HG03280 (cell line): ENCODE measurements around the gene SYS1.

Experiments
- ATAC-seq: cut with Tn5 transposase; IDR thresholded peaks from one replicate; pipeline ENCODE4 v1.9.1; 2021; ENCODE audit warnings: mild to moderate bottlenecking, moderate library complexity; ENCODE audit not compliant: unreplicated experiment

Gene SYS1

DNA sequence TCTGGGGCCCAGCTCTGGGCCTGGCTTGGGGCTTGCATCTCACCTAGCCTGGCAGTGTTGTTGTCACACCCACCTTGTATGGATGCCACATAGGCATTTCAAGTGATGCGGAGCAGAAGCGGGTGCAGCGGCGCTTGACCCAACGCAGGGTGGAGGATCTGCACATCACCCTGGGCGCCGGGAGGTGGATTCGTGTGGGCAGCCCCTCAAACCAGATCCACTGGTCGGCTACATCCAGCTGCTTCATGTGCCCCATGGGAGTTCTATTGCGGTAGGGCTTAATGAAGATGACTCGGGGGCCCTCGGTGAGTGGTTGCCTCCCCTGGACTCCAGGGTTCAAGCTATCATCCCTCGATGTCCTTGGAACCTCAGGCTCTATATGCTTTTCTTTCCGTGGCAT is 12.0 kb downstream of the SYS1 start:
- ATAC-seq = no peak

DNA sequence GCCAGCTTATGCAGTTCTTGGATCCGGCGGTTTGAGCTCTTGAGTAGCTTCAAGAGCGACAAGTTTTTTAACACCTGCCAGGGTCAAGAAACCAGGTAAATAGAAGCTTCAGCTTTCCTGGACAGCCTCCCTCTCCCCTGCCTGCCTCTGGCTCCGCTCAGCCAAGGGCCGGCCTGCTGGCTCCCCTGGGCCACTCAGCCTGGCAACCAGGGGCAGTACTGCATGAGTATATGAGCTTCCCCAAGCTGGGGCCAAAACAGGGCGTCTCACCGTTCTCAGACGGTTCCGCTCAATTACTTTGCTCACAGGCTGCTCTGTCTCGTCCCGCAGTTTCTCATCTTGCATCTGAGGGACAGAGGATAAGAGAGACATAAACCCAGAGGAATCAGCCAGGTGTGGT is 14.3 kb downstream of the SYS1 start:
- no peak for ATAC-seq

DNA sequence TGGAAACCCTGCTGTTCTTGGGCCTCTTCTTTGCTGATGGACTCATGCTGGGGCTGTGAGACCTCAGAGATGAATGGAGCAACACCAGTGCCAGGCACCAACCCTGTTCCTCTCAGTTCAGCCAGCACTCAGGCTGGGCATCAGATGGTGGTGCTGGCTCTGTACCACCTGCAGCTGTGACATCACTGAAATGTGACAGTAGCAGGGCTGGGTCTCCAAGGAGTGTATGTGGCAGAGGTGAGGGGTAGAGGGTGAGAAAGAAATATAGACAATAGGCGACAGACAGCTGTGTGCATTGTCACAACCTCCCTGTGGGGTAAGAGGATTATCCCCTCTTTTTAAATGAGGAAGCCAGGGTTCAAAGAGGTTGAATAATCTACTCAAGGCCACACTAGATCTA is 15.2 kb downstream of the SYS1 start, which contains the start of gene TP53TG5:
TP53TG5 (minus strand) TSS at position 135 of the 400 bp plus-strand sequence; CDS start at position 46, 89 bp downstream.
- no peak for ATAC-seq

DNA sequence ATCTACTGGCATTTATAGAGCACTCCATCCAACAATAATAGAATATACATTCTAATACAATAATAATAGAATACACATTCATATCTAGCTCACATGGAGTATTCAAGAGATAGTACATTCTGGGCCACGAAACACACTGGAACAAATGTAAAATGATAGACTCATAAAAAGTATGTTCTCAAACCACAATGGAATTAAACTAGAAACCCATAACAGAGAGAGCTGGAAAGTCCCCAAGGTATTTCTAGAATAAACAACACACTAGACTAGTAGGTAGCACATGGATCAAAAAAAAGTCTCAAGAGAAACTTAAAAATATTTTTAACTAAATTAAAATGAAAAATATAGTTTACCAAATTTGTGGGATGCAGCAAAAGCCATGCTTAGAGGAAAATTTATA is 24.3 kb downstream of the SYS1 start:
- ATAC-seq = no peak

DNA sequence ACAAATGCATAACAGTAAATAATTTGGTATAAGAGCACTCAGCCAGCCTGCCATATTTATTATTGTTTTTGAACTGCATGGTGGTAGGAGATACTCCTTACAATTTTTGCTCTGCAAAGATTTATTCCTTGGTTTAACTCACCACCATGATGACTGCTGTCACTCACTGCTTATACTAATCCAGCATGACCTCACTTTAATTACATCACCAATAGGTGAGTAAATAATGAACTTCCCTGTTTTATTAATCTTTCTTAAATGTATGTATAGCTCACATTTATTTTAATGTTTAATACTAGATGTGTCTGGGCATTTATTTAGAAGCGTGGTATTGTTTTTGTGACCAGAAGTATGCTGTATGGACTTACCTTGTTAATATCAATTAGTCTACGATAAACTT is 28.0 kb downstream of the SYS1 start:
- no peak for ATAC-seq

DNA sequence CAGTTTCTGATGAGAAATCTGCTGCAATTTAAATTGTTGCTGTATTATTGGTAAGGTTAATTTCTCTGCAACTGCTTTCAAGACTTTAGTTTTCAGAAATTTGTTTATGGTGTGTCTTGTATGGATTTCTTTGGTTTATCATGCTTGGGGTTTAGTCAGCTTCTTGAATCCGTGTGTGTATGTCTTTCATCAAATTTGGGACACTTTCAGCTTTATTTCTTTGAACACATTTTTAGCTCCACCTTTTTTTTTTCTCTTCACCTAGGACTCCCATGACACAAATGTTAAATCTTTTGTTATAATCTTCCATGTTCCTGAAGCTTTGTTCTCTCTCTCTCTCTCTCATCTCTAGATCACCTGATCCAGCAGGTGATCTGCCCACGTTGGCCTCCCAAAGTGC is 28.6 kb downstream of the SYS1 start:
- no peak for ATAC-seq

DNA sequence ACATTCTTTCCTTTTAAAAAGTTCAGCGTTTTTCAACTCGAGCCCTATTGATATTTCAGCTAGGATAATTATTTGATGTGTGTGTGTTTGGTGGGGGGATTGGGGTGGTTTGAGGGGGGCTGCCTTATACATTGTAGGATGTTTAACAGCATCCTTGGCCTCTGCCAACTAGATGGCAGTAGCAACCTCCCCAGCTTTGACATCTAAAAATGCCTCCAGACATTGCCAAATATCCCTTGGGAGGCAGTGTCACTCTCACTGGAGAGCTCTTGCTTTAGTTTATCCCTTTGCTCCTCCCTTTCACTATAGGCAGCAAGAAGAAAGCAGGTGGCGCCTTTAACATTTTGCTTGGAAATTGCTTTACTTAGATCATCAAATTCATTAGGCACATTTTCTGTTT is 29.8 kb downstream of the SYS1 start:
- no peak for ATAC-seq

DNA sequence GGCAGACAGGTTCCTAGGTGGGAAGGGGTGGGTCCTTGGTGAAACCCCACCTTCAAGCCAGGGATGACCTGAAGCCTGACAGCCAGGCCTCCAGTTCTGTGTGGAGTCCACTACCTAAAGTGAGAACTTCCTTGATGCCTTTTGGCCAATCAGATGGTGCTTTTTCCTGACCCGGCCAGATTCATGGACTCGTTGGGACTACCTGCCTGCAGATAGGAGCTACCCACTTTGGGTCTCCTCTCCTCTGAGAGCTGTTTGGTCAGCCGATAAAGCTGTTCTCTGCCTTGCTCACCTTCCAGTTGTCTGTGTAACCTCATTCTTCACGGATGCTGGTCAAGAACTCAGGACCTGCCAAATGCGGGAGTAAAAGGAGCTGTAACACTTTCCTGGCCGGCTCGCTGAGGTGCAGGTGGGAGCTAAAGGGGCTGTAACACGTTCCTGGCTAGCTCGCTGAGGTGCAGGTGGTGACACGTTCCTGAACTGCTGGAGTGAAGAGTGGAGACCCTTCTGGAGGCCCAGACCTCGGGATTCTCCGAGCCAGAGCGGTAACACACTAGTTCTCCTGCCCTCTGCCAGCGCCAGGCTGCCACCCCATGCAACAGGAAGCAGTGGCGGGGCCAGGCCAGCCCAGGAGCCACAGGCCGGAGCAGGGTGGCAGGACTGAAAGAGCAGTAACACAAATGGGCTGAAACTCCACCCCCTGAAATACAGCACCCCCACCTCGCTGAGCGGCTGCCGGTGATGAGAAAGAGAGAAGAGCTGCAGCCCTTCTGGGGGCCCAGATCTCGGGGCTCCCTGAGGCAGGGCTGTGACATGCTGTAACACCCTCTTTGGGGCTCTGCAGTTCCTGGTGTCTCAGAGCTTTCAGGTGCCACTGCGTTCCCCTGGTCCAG is 31.5 kb downstream of the SYS1 start:
- no peak for ATAC-seq

DNA sequence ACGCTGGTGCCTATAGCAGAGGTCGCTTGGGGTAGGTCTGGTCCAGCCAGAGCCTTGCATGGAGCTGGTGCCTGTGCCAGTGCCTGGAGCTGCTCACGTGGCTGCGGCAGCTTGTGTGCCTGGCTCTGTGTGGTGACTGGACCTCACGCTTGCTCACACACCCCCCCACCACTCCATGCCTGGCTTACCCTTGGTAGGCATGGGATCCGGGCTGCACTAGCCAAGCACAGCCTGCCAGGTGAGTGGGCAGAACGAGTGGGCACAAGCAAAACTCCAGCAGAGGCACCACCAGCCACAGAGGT is 32.1 kb downstream of the SYS1 start:
- ATAC-seq = no peak

DNA sequence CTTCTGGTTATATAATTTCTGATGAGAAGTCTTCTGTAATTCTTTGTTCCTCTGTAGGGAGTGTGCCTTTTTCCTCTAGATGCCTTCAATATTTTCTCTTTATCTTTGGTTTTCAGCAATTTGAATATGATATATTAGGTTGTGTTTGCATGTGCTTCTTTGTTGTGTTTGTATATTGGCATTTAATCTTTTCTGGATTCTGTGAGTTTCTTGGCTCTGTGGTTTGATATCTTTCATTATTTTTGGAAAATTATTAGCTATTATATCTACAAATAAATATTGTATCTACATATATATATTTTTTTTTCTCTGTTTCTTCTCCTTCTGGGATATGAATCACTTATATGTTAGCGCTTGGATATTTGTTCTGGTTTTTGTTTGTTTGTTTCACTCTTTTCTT is 36.1 kb downstream of the SYS1 start:
- no peak for ATAC-seq

DNA sequence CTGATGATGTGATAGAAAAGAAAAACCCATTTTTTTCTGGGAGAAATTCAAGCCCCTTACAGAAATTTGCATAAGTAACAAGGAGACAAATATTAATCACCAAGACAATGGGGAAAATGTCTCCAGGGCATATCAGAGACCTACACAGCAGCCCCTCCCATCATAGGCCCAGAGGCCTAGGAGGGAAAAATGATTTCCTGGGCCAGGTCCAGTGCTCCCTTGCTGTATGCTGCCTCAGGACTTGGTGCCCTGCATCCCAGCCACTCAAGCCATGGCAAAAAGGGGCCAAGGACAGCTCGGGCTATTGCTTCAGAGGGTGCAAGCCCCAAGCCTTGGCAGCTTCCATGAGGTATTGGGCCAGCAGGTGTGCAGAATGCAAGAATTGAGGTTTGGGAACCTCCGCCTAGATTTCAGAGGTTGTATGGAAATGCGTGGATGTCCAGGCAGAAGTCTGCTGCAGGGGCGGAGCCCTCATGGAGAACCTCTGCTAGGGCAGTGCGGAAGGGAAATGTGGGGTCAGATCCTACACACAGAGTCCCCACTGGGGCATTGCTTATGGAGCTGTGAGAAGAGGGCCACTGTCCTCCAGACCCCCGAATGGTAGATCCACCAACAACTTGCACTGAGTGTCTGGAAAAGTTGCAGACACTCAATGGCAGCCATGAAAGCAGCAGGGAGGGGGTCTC is 37.5 kb downstream of the SYS1 start:
- ATAC-seq = no peak

DNA sequence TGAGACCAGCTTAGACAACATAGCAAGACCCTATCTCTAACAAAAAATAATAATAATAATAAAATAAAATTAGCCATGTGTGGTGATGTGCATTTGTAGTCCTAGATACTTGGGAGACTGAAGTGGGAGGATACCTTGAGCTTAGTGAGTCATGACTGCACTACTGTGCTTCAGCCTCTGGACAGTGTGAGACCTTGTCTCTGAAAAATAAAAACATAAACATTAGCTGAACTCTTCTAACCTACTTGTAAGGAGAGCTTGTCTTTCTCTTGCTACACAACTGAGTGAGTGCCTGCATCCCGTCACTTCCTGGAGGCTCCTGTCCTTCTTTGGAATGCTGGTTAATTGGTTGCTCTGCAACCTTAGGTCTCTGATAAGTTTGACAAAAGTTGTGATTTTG is 40.0 kb downstream of the SYS1 start:
- no peak for ATAC-seq

DNA sequence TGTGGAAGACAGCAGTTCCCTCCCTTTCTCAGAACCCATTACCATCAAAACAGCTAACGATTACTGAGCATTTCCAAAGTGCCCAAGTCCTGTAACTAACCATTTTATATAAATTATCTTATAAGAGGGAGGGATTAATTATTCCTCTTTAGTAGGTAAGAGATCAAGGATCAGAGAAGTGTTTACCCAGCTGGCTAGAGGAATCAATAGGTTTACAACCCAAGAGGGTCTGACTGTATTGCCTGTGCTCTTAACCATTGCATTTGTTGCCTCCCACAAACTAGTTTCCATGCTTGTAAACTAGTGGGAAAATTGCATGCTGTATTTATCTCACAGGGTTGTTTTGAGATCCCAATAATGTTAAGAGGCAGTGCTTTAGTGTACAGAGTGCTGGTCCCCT is 41.5 kb downstream of the SYS1 start:
- no peak for ATAC-seq

DNA sequence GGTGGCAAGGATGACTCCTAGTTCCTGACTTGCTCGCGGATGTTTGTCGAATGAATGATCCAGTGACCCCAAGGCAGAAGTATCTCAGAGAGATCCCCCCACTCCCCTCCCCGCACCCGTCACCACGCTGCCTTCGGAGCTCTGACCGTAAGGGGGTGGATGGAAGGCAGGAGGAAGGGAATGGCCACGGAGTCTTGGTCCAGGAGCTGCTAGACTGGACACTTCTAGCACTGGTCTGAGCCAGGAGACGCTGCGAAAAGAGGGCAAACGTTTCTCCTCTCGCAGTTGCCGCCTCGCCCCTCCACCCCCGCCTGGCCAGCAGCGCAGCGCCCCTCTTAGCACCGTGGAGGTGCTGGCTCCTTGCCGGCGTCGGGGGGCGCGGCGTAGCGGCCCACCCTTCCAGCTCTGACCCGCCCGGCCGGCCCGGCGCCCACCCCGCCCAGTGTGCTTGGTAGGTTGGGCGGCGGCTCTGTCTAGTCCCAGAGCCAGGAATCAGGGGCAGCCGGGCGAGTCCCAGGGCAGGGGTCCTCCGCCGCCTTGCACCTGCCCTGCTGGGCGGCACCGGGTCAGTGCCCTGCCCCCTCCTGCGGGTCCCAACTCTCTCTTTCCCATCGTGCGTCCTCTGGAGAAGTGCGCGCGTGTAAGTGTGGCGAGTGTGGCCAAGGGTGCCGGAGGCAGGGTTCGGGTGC is 42.8 kb downstream of the SYS1 start:
- no peak for ATAC-seq

DNA sequence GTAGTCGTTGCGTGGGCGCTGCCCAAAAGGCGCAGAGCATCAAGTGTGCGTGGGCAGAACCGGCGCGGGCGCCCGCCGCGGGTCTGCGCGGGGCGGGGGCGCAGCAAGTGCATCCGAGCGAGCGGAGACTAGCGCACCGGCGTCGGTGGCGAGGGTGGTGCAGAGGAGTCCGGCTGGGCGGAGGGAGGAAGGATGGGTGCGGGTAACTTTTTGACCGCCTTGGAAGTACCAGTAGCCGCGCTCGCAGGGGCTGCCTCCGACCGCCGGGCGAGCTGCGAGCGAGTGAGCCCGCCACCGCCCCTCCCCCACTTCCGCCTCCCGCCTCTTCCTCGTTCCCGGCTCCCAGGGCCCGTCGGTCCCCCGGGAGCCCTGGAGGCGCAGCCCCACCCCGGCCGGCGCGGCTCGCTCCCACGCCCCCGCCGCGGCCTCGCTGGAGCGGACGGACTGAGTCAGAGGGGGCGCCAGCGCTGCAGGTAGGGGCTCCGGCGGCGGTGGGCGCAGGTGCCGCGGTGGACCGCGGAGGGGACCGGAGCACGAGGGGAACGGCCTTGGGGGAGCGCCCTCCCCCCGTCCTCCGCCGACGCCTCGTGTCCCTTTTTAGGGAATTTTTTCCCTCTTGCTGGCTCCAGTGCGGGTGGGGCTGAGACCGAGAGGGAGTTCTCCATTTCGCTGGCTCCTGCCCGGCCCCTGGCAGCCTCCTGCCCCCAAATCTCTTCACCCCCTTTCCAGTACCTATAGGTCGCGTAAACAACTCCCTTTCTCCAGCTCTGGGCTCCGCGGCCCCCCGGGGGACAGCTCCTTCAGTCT is 43.5 kb downstream of the SYS1 start:
- ATAC-seq = no peak

DNA sequence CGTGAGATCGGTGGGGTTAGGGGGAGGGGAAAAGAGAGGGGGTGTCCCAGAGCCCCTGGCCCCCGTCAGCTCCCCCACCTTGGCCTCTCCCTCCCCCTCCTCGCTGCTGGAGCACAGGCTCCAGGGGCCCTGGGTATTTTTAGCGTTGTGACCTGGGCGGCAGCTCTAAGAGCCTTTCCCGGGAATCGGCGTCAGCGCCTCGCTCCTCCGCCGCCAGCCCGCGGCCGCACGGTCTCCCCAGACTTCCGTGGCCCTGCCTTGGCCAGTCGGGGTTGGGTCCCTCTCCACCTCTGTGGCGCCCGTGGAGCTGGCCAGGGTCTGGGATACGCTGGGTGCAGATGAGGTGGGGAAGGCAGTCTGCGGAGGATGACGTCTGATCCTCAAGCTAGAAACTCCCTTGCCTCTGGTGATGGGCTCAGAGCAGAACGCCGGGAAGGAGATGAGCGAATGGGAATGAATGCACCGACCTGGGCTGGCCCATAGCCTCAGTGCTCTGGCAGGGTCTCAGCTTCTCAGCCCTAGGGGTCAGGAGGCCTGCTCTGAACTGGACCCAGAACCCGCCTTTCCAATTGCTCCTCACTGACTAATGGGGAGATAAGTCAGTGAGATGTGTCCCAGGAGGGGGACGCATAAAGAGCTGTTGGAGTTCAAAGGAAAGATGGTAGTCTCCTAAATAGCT is 44.2 kb downstream of the SYS1 start:
- ATAC-seq = no peak

DNA sequence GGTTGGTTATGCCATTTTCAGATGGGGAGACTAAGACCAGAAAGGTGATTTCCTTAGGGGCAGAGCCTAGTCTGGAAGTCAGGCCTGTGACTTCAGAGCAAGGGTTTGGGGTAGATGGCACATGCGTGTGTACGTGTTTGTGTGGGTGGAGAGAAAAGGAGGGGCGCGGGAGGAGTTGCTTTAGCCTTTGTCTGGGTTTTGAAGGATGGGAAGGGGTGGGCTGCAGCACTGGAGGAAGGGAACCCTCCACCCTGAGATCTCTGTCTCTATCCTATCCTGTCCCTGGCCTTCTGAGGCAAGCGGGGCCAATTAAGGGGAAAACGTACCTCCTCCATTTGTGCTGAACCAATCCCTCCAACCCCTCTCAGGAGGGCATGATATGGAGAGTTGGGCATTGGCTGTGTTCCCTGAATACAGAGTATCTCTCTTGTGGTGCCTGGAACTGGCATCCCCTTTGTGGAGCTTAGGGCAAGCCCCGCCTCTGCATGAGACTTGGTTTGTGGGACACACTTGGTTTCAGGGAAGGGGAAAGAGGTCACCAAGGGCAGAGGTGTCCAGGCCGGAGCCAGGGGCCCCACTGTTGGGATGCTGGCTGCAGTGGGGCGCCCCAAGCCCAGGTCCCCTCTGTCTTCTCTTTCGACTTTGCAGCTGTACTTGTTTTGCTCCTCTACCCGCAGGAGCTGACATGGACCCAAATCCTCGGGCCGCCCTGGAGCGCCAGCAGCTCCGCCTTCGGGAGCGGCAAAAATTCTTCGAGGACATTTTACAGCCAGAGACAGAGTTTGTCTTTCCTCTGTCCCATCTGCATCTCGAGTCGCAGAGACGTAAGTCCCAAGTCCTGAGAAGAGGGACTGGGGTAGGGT is 45.1 kb downstream of the SYS1 start, which contains the start of gene DBNDD2:
DBNDD2 (plus strand) TSS at position 507 of the 863 bp plus-strand sequence; CDS start at position 686, 179 bp downstream.
- no peak for ATAC-seq

DNA sequence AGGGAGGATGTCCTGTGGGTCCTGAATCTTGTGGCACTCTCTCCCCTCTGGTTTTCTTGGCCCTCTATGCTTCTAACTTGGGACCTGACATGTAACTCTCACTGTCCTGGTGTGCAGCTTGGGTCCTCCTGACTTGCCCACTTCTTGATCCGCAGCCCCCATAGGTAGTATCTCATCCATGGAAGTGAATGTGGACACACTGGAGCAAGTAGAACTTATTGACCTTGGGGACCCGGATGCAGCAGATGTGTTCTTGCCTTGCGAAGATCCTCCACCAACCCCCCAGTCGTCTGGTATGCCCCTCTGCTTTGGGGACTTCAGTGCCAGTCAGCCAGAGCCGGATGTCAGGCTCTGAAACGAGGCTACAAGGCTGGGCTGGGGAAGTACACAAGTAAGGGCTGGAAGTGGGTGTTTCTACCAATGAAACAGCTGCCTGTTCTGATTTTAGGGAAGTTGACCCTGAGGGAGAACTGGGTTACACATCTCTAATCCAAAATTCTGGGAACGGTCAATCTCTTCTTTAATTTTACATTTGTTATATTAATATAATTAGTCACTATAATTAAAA is 45.8 kb downstream of the SYS1 start:
- ATAC-seq = no peak
